Measurements from ENCODE around the gene CDH4. TPM values are rescaled to one million over a fixed set of nuclear protein-coding genes. Genes with fewer than 3 reads are reported as not detected.

The CDH4 gene
- total and polyA plus RNA-seq, 2 of the 8 experiments (the other 6 are each of a cell fraction or from before 2014, with no cell fraction given) = 4.3 to 7.9 TPM

DNA sequence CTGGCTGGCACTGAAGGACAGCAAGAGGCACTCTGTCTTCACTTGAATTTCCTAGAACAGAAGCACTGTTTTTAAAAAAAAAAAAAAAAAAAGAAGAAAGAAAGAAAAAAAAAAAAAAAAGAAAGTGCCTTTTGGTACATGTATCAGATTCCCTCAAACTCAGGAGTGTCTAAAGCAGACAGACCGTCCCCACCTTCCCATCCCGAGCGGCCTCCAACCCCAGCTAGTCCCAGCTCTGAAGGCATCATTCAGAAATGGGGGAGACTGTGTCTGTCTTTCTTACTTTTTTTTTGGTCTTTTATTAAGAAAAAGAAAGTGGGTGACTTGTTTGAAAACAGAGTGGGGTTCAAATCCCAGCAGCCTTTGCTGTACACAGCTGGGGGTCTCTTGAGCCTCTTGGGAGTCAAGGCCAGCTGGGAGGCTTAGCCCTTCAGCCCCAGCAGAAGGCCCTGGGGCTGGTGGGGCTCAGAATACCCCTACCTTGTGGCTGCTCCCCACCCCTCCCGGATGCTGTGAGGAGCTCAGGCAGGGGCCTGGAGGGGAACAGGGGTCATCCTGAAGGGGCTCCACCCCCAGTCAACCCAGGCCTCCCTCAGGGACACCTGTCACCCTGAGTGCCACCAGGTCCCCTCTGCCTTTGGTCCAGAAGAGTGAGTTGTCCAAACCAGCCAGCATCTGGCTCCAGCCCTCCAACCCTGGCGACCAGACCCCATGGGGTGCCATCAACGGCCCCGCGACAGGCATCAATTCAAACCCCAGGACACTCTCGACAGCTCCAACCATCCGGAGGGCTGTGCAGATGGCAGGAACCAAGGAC is 685.3 kb downstream of the CDH4 start:
- Histone ChIP-seq H3K9ac (replicated peaks in 1 of 4; ENCODE audit: extremely low read depth in 1 of 4, low read depth in 3 of 4, low read length in 3 of 4) (no peak overlapping the region), H3K4ac (replicated peaks; ENCODE audit: insufficient read length, low read depth, low read length) (no peak overlapping the region), H3K79me1 (ENCODE audit: low read depth, low read length) (no peaks in the 10 kb centered on the region), H4K8ac (ENCODE audit: extremely low read depth, insufficient read depth, low read length) (0 out of 2 replicates have a peak overlapping the region, but pooled peaks have one; percentile 16), H3K9me3 (ENCODE audit: insufficient read depth in 2 of 2, low read depth in 1 of 2, low read length in 1 of 2) (no peaks in the 10 kb centered on the region), H4K5ac (ENCODE audit: insufficient read length, low read depth, low read length) (no peak overlapping the region), H3K27ac (ENCODE audit: low read depth, low read length) (no peak overlapping the region), H4K20me1 (replicated peaks in 1 of 2; ENCODE audit: control insufficient read depth in 1 of 2, insufficient read depth in 2 of 2, low read length in 2 of 2) (peaks cover 0 to 3% of the 10 kb centered on the region in 2 experiments), H3K79me2 (ENCODE audit: control insufficient read depth in 1 of 2, insufficient read depth in 2 of 2, low read length in 2 of 2) (no peaks in the 10 kb centered on the region), H3K18ac (ENCODE audit: extremely low read depth, low read length) (no peak overlapping the region; the same call in 1 of the 2 replicates), H3K56ac (replicated peaks; ENCODE audit: insufficient read length, low read depth, low read length) (no peak overlapping the region), H3K36me3 (ENCODE audit: control insufficient read depth in 2 of 4, insufficient read depth in 4 of 4, low read length in 3 of 4) (no peaks in the 10 kb centered on the region; a peak in 1 of 8 replicates), H2BK20ac (ENCODE audit: low read length) (no peak overlapping the region), H2BK120ac (replicated peaks; ENCODE audit: low read depth, low read length) (no peak overlapping the region), H2BK5ac (ENCODE audit: low read depth, low read length) (no peak overlapping the region), H2AK5ac (ENCODE audit: low read depth, low read length) (no peak overlapping the region), H2BK12ac (ENCODE audit: low read depth, low read length) (no peak overlapping the region), H2AFZ (ENCODE audit: low read length) (no peak overlapping the region), H2BK15ac (ENCODE audit: low read length) (0 out of 2 replicates have a peak overlapping the region, but pooled peaks have one; percentile 31), H3K4me3 (ENCODE audit: extremely low read depth in 1 of 4, insufficient read depth in 2 of 4, low read depth in 3 of 4, low read length in 4 of 4) (no peak overlapping the region), H3K27me3 (replicated peaks in 1 of 4; ENCODE audit: control insufficient read depth in 3 of 4, extremely low read depth in 1 of 4, insufficient read depth in 3 of 4, low read length in 3 of 4) (no peaks in the 10 kb centered on the region), H4K91ac (replicated peaks; ENCODE audit: insufficient read length, low read length) (no peak overlapping the region), H3K4me1 (replicated peaks in 1 of 4; ENCODE audit: control insufficient read depth in 3 of 4, insufficient read depth in 4 of 4, low read length in 3 of 4) (peaks cover 0 to 27% (median 10%) of the 10 kb centered on the region in 4 experiments; a peak in 5 of 7 replicates), H3K14ac (ENCODE audit: insufficient read length) (no peak overlapping the region), H3K23me2 (ENCODE audit: low read depth, low read length) (no peaks in the 10 kb centered on the region), H3K23ac (ENCODE audit: insufficient read length) (no peak overlapping the region), H3K4me2 (ENCODE audit: insufficient read depth in 1 of 2, low read depth in 2 of 2, low read length in 2 of 2) (no peak overlapping the region)
- peak in 1 of 2 experiments; percentile 43 for DNase-seq (ENCODE audit: low read depth in 1 of 2, low spot score in 2 of 2)
- ChIA-PET CTCF (ENCODE audit: partially characterized antibody) (interaction anchor here (0.6 to 1.0 kb wide), 2 partner anchors 31 to 195 kb away, joined by 3 read pairs; no protein-coding TSS in a partner anchor), POLR2A (ENCODE audit: partially characterized antibody) (interaction anchor here (1.3 kb wide), 1 partner anchor 13 kb away, joined by 5 read pairs; no protein-coding TSS in a partner anchor)
- FAIRE-seq = no peak
- TF ChIP-seq RXRA (IDR thresholded peaks at IDR 0.05; ENCODE audit: insufficient read depth, low read depth, low read length) (no peak), SRF (IDR thresholded peaks at IDR 0.05; ENCODE audit: low read depth, low read length) (no peak), CHD2 (IDR thresholded peaks at IDR 0.05; ENCODE audit: low read length) (no peak), TCF12 (IDR thresholded peaks at IDR 0.05; ENCODE audit: low read depth, low read length) (no peak), GTF2F1 (IDR thresholded peaks at IDR 0.05; ENCODE audit: borderline replicate concordance, low read depth, low read length) (no peak), ZNF274 (IDR thresholded peaks at IDR 0.05; ENCODE audit: borderline replicate concordance, extremely low read depth, low read length) (no peak), EZH2 (IDR thresholded peaks at IDR 0.05; ENCODE audit: low read depth, low read length, severe bottlenecking) (no peak), CBX5 (IDR thresholded peaks at IDR 0.05; ENCODE audit: low read depth, low read length) (no peak), BRCA1 (IDR thresholded peaks at IDR 0.05; ENCODE audit: low read depth, low read length) (no peak), CREB1 (IDR thresholded peaks at IDR 0.05) (no peak), YY1 (IDR thresholded peaks at IDR 0.05; ENCODE audit: low read depth, low read length) (no peak)
- TF ChIP-seq, protein P1, sequence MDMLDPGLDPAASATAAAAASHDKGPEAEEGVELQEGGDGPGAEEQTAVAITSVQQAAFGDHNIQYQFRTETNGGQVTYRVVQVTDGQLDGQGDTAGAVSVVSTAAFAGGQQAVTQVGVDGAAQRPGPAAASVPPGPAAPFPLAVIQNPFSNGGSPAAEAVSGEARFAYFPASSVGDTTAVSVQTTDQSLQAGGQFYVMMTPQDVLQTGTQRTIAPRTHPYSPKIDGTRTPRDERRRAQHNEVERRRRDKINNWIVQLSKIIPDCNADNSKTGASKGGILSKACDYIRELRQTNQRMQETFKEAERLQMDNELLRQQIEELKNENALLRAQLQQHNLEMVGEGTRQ (IDR thresholded peaks at IDR 0.05; ENCODE audit: low read length) = no peak
- 91% methylated on average over 10 of the region's 10 CpGs; no CpG with 5 or more reads in 1 of the 2 experiments for WGBS, 2 experiments (ENCODE audit: extremely low coverage in 1 of 2, insufficient coverage in 1 of 2, insufficient read length in 1 of 2, insufficient replicate concordance in 2 of 2, low coverage in 1 of 2, low lambda C conversion rate in 2 of 2, missing lambda C conversion rate in 1 of 2)

All from H1 (cell line).